AG10803 (cell line): ENCODE data around the gene CTBP2.
"Not testable (repeated sequence)": the region's sequence is repeated elsewhere in the genome, so short reads cannot be mapped to it uniquely, and the experiment has no call there.

Experiments used
- DNase-seq: peaks from one replicate; pipeline ENCODE4 v3.0.0; 2010; ENCODE audit warnings: low read depth
- H3K4me3 ChIP-seq: 2 replicates; pipeline ENCODE4 v1.5.1; 2011; ENCODE audit warnings: mild to moderate bottlenecking, low read length, control low read depth
- TF ChIP-seq, protein P1 (sequence below): conservative IDR thresholded peaks from 2 replicates; pipeline ENCODE4 v1.5.1; 2011; ENCODE audit warnings: mild to moderate bottlenecking, low read length, control low read depth, inconsistent platforms

CTBP2 gene

DNA sequence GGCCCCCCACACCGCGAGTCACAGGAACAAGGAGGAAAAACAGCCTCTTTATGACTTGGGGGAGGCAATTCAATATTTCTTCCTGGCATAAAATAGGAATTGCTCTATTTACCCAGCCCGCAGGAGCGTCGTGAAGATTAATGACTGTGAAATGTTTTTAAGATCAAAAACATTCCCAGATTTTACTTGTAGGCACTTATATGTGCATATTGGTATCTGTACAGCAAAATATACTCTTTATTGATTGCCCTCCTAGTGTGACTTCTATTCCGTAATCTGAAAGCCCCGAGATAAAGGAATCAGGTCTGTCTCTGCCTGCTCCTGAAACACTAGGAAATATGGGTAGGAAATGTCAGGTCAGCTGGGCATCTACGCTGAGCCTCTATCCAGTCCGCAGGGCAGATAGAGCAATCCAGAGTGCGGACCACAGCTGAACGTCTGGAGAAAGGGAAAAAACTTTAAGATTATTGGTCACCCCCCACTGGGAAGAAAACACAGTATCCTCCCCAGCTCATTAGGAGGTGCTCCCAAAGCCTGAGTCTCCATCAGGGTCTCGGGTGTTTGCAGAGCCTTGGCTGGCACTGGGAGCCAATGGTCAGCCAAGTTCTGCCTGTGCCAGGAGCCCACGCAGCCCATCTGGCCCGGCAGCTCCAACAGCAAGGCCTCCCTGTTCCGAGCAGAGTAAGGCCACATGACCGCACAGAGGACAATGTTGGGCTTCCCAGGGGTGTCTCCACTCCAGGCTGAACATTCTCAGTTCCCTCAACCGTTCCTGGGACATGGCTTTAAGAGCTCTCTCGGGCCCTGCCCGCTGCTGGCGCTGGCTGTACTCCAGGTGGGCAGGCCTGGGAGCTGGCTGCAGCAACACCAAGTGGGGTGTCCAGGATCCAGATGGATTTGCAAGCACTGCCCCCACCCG, 7.7 kb downstream of the CTBP2 start:
- H3K4me3 ChIP-seq: peak overlapping the region; percentile 13
- DNase-seq: peak; percentile 37
- TF ChIP-seq, protein P1, sequence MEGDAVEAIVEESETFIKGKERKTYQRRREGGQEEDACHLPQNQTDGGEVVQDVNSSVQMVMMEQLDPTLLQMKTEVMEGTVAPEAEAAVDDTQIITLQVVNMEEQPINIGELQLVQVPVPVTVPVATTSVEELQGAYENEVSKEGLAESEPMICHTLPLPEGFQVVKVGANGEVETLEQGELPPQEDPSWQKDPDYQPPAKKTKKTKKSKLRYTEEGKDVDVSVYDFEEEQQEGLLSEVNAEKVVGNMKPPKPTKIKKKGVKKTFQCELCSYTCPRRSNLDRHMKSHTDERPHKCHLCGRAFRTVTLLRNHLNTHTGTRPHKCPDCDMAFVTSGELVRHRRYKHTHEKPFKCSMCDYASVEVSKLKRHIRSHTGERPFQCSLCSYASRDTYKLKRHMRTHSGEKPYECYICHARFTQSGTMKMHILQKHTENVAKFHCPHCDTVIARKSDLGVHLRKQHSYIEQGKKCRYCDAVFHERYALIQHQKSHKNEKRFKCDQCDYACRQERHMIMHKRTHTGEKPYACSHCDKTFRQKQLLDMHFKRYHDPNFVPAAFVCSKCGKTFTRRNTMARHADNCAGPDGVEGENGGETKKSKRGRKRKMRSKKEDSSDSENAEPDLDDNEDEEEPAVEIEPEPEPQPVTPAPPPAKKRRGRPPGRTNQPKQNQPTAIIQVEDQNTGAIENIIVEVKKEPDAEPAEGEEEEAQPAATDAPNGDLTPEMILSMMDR: no peak

DNA sequence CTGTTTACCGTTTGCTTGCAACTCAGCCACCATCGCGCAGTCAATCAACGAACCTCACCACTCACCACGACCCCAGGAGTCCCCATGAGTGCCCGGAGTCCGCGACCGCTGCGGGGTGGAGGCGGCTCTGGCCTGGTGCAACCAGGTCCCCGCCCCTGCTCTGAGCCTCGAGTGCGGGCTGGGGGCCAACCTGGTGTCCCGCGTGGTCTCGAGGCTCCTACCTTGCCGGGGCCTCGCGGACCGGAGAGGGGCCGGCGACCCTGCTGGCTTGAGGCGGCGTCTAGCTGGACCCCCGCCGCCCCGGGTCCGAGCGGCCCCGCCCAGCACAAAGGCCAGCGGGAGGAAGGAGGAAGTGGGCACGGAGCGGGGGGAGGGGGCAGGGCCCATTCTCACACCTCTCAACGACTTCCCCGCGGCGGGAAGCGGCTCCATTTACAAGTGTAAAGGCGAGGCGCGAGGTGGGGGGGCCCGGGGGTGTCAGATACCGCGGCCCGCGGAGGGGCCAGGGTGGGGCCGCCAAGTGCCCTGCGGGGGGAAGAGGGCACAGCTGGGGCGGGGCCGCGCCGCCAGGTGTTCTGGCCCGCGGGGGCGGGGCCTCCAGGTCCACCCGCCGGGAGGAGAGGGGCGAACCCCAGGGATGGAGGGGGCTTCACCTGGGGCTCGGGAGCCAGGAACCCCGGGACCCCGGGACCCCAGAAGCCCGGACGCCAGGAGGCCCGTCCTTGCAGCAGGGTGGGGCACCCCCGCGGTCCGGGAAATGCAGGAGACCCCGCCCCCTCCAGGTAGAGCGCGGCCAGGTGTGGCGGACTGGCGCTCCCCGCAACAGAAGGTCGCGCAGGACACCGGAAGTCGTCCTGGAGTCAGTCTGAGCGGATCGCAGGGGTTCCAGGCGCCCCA, 8.6 kb downstream of the CTBP2 start:
- TF ChIP-seq, protein P1: no peak
- no peak overlapping the region for H3K4me3 ChIP-seq
- DNase-seq: no peak

DNA sequence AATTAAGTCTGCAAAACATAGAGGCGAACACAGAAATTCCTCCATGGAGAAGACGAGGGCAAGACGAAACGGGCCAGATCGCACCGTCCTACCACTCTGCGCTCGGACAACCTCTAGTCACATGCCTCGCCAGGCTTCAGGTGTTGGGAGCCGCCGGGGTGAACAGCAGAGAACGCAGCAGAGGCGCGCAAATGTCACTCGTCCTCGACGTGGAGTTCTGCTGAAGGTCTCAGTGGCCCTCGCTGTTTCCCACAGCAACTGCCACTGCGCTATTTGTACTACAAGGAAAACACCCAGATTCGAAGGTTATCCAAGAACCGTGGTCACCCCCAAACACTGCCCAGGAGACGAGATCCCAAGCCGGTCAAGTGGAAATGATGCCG, 9.2 kb downstream of the CTBP2 start:
- TF ChIP-seq, protein P1: no peak
- no peak overlapping the region for H3K4me3 ChIP-seq
- no peak for DNase-seq

GRCh38 chr10:125150376-125151083, 9.8 kb downstream of the CTBP2 start:
- DNase-seq, H3K4me3 ChIP-seq: not testable (repeated sequence)

DNA sequence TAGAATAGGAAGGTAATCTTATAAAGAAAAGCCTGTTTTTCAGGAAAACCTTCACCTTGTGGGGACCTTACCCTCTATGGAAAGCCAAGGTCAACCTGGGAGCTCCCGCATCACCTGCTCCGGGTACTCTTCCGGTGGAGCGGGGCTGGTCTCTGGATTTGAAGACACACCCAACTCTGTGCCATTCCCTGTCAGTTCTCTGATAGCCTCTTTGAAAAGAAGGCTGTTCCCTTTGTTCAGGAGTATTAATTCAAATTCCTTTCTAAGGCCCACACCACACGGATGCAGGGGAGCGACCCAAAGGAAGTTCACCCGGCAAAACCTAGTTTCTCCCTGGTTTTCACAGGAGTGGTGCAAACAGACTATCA, 10.7 kb downstream of the CTBP2 start:
- no peak overlapping the region for H3K4me3 ChIP-seq
- DNase-seq: no peak
- TF ChIP-seq, protein P1: no peak

- TF ChIP-seq, protein P1: no peak
- peak; percentile 72 for DNase-seq
Measured at GRCh38 chr10:125149036-125149679, 11.2 kb downstream of the CTBP2 start.

GRCh38 chr10:125148528-125148927, 11.8 kb downstream of the CTBP2 start:
- H3K4me3 ChIP-seq: no peak overlapping the region
- TF ChIP-seq, protein P1: no peak
- peak; percentile 59 for DNase-seq

More at GRCh38 chr10:125149036-125149679, 11.2 kb downstream of the CTBP2 start:
- H3K4me3 ChIP-seq: no peak overlapping the region
